Activated CD8-positive, alpha-beta memory T cell treated with anti-CD3 and anti-CD28 coated beads for 1 hour (primary cell): ENCODE measurements around the gene TOMM5.

Source experiments
- DNase-seq, 2 donors: peaks; one replicate each; pipeline ENCODE4 v3.0.0-alpha.2; 2020; ENCODE audit warnings: low read depth in 1 of 2; ENCODE audit errors: extremely low read depth in 1 of 2

Gene TOMM5

GRCh38 chr9:37592108-37592951 lies at the start of gene TOMM5:
Gene TOMM5, minus strand, starts transcription at chr9:37592597. Its CDS starts 65 bp downstream, at chr9:37592532.
- DNase-seq = peak; percentile 70 to 79

GRCh38 chr9:37641331-37641730 lies 48.9 kb upstream of the TOMM5 start:
- no peak for DNase-seq

GRCh38 chr9:37640246-37640645 lies 47.8 kb upstream of the TOMM5 start:
- DNase-seq = no peak

GRCh38 chr9:37639841-37640240 lies 47.4 kb upstream of the TOMM5 start:
- no peak for DNase-seq

- DNase-seq = no peak
These were observed 46.8 kb upstream of the TOMM5 start for GRCh38 chr9:37639109-37639762.

- DNase-seq = no peak
These were observed 44.4 kb upstream of the TOMM5 start for GRCh38 chr9:37636511-37637448.

DNA sequence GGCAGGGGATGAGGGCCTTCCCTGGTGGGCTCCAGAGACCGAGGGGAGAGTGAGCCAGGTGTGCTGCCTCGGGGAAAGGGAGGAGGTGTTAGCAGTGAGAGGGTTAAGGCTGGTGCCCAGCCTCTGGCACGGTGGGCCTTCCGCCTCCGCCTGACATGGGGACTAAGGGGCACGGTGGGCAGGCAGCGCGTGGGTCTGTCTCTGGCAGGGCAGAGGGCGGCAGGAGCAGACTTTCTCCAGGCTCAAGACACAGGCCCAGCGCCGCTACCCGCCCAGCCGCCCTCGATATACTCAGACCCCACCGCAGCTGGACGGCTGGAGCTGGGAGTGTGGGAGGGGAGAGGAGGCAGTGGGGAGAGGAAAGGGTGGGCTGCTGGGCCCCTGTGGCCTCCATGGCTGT lies 43.4 kb upstream of the TOMM5 start:
- DNase-seq = no peak

- DNase-seq = no peak
These were observed 40.1 kb upstream of the TOMM5 start for GRCh38 chr9:37632479-37632878.

DNA sequence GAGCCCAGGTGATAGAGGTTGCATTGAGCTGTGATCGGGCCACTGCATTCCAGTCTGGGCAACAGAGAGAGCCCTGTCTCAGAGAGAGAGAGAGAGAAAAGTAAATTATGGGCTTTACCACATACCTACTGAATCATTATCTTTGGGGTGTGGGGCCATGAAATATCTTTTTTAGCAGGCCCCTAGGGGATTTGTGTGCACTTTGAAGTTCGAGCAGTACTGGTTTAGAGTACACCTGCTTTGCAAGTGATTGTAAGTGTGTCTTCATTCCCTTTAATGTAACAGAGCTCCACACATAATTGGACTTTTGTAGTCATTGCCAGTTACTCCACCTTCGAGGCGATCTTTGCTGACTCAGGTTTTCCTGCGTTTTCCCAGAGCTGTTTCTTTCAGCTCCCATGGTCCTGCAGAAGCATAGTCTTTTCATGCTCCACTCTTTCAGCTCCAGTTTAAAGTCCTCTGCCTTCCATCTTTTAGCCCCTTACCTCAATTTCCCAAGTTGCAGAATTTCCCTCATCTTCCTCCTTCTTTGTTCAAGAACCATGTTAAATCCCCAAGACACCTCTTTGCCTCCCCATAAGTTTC lies 34.4 kb upstream of the TOMM5 start:
- DNase-seq = no peak

DNA sequence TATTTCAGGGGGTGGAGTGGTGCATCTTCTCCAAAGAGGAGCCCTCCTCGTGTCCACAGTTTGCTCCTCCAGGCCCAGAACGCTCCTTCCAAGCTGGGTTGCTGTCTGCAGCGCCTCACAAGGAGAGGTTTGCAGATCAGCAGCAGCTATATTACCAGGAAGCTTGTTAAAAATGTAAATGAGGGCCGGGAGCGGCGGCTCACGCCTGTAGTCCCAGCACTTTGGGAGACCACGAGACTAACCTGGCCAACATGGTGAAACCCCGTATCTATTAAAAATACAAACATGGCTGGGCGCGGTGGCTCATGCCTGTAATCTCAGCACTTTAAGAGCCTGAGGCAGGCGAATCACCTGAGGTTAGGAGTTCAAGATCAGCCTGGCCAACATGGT lies 33.4 kb upstream of the TOMM5 start:
- DNase-seq = no peak

- DNase-seq = no peak
These were observed 32.8 kb upstream of the TOMM5 start for GRCh38 chr9:37625036-37625757.

GRCh38 chr9:37624073-37624472 lies 31.7 kb upstream of the TOMM5 start:
- DNase-seq = no peak

DNA sequence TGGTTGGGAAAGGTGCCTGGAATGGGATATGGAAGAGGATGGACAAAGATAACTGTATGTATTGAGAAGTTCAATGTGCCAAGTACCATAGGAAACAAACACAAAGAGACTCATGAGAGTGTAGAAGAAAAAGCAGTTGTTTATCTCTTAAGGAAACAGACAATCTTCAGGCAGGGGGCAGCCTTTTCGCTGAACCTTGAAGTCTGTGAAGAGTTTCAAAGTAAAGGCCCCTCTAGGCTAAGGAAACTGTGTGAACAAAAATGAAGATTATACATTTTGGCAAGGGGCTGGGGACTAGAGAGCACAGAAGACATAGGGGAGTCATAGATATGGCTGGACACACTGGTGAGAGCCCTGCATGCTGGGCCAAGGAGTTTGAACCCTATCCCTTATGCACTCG lies 30.9 kb upstream of the TOMM5 start:
- no peak for DNase-seq

DNA sequence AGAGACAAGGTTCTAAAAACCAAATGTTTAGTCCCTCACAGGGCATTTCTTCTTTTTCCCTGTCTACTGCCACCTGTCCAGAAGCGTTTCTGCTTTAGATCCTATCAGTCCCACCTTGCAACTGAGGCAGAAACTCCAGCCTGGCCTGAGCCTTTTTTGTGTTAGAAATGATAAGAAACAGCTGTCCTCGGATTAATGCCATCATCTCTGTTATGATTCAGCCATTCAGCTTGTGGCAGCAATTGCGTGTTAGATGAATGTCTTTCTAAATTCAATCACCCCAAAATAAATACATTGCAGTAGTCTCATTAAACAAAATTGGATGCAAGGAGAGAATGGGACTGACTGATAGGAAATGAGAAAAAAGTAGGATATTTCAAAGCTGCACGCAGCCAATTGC lies 30.1 kb upstream of the TOMM5 start:
- DNase-seq = no peak

DNA sequence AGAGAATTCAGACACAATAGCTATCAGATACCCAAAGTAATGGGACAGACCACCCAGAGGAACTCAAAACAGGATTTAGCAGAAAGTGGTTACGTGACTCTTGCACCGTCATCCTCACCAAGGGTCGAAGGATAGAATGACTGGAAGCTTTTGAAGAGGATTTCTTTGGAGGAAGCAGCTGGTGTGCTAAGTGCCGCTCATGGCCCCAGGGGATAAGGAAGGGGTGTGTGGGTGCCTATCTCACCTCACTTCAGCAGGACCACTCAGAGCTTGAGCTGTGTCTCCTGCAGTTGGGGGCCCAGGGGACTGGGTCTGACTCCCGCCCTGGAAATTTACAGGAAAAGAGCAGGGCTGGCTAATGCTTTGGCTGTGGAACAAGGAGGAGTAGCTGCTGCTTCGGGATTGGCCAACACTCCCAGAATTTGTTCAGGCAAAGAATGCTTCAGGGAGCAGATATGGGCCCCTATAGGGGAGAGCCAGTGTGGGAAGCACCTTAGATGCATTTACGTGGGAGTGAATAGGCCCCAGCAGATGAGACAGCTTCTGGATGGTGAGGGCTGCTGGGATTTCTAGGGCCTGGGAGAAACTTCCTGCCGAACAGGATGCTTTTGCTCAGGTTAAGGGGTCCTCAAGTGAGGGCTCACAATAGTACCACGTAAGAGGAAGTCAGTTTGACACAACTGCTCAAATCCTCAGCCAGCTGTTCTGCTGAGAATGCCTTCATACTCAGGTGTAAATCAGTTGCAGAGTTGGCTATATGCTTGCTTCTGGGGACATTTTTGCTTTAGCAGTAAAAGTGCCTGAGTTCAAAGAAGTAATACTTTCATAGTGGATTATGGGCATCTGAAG lies 29.1 kb upstream of the TOMM5 start:
- DNase-seq = no peak

DNA sequence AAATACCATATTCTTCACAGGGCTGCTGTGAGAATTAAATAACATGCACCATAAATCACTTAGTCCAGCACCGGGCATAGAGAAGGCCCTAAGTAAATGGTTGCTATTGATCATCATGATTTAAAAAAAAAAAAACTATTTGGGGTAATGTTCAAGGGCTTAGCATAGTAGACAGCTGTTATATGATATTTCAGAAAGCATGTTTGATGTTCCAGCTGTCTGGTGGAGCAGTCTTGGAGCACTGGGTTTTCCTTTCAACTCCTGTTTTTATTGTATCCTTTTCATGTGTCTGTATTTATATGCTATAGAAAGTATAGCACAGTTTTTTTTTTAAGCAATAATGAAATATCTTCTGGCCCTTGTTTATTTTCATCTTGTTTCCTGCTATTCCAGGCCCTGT lies 28.0 kb upstream of the TOMM5 start:
- DNase-seq = no peak

- no peak for DNase-seq
These were observed 27.4 kb upstream of the TOMM5 start for GRCh38 chr9:37619806-37620205.

GRCh38 chr9:37618817-37619216 lies 26.4 kb upstream of the TOMM5 start:
- no peak for DNase-seq

GRCh38 chr9:37617832-37618231 lies 25.4 kb upstream of the TOMM5 start:
- no peak for DNase-seq
